ENCODE data around the gene RARRES1.

The RARRES1 gene

GRCh38 chr3:158727206-158728060 is 4.8 kb downstream of the RARRES1 start:
- no peak overlapping the region for H2AK5ac ChIP-seq (ENCODE audit: low read depth, low read length)
- no CpG with 5 or more reads among the region's 10 CpGs for WGBS, 2 donors (ENCODE audit: extremely low coverage in 2 of 2, insufficient read length in 2 of 2, insufficient replicate concordance in 1 of 2)
- no peak overlapping the region for H3K18ac ChIP-seq (ENCODE audit: low read length)
- H2BK12ac ChIP-seq (ENCODE audit: low read length): no peak overlapping the region
- H3K27ac ChIP-seq (replicated peaks; ENCODE audit: low read length): no peak overlapping the region
- DNase-seq (ENCODE audit: low spot score): peak; percentile 45
- no peak overlapping the region for H3K23ac ChIP-seq (ENCODE audit: low read depth, low read length, poor library complexity)
- H3K9ac ChIP-seq (ENCODE audit: low read depth, low read length, poor library complexity): no peak overlapping the region
- no peaks in the 10 kb centered on the region for H3K4me1 ChIP-seq (ENCODE audit: control insufficient read depth in 2 of 2, insufficient read depth in 1 of 2, low read depth in 1 of 2, low read length in 2 of 2)
- H3K36me3 ChIP-seq (replicated peaks in 1 of 2; ENCODE audit: control insufficient read depth in 2 of 2, insufficient read depth in 2 of 2, low read length in 2 of 2): no peaks in the 10 kb centered on the region
- no peak overlapping the region for H2BK120ac ChIP-seq (ENCODE audit: low read depth, low read length)
- no peak overlapping the region for H3K4me2 ChIP-seq (ENCODE audit: insufficient read depth, low read length, poor library complexity, severe bottlenecking)
- no peaks in the 10 kb centered on the region for H3K79me1 ChIP-seq (ENCODE audit: low read depth, low read length)
- no peak overlapping the region for H4K8ac ChIP-seq (ENCODE audit: low read depth, low read length)
- no peak overlapping the region for H3K14ac ChIP-seq (ENCODE audit: low read length)
- no peak overlapping the region for H2BK15ac ChIP-seq (ENCODE audit: low read length)
- H4K91ac ChIP-seq (ENCODE audit: low read depth, low read length, poor library complexity): no peak overlapping the region
- no peak overlapping the region for H3K4me3 ChIP-seq (ENCODE audit: low read length in 2 of 2)
- H3K9me3 ChIP-seq (replicated peaks in 1 of 2; ENCODE audit: control insufficient read depth in 2 of 2, insufficient read depth in 1 of 2, low read depth in 1 of 2, low read length in 2 of 2): no peaks in the 10 kb centered on the region
- H3K4ac ChIP-seq (ENCODE audit: low read length): no peak overlapping the region
- peak overlapping the region; percentile 19 for H2AFZ ChIP-seq (ENCODE audit: low read length)
- H2BK5ac ChIP-seq (ENCODE audit: low read length): no peak overlapping the region
- no peaks in the 10 kb centered on the region for H3K27me3 ChIP-seq (ENCODE audit: control insufficient read depth in 3 of 3, insufficient read depth in 3 of 3, low read depth in 1 of 3, low read length in 3 of 3)

- Histone ChIP-seq H2BK12ac (ENCODE audit: low read length) (no peak overlapping the region), H2BK5ac (ENCODE audit: low read length) (no peak overlapping the region), H3K36me3 (replicated peaks in 1 of 2; ENCODE audit: control insufficient read depth in 2 of 2, insufficient read depth in 2 of 2, low read length in 2 of 2) (peaks cover 0 to 9% of the 10 kb centered on the region in 2 donors), H4K91ac (ENCODE audit: low read depth, low read length, poor library complexity) (no peak overlapping the region), H3K4me3 (ENCODE audit: low read length in 2 of 2) (no peak overlapping the region), H2BK120ac (ENCODE audit: low read depth, low read length) (no peak overlapping the region), H4K8ac (ENCODE audit: low read depth, low read length) (no peak overlapping the region), H3K4me2 (ENCODE audit: insufficient read depth, low read length, poor library complexity, severe bottlenecking) (no peak overlapping the region), H3K9me3 (replicated peaks in 1 of 2; ENCODE audit: control insufficient read depth in 2 of 2, insufficient read depth in 1 of 2, low read depth in 1 of 2, low read length in 2 of 2) (no peaks in the 10 kb centered on the region), H3K14ac (ENCODE audit: low read length) (no peak overlapping the region), H3K9ac (ENCODE audit: low read depth, low read length, poor library complexity) (no peak overlapping the region), H2BK15ac (ENCODE audit: low read length) (no peak overlapping the region), H3K4ac (ENCODE audit: low read length) (no peak overlapping the region), H2AFZ (ENCODE audit: low read length) (no peak overlapping the region), H3K4me1 (ENCODE audit: control insufficient read depth in 2 of 2, insufficient read depth in 1 of 2, low read depth in 1 of 2, low read length in 2 of 2) (no peaks in the 10 kb centered on the region), H3K27ac (replicated peaks; ENCODE audit: low read length) (no peak overlapping the region), H3K79me1 (ENCODE audit: low read depth, low read length) (no peaks in the 10 kb centered on the region), H2AK5ac (ENCODE audit: low read depth, low read length) (no peak overlapping the region), H3K18ac (ENCODE audit: low read length) (no peak overlapping the region), H3K23ac (ENCODE audit: low read depth, low read length, poor library complexity) (no peak overlapping the region), H3K27me3 (ENCODE audit: control insufficient read depth in 3 of 3, insufficient read depth in 3 of 3, low read depth in 1 of 3, low read length in 3 of 3) (peaks cover 0 to 2% (median 0%) of the 10 kb centered on the region in 3 experiments)
- no peak for DNase-seq (ENCODE audit: low spot score)
- WGBS, 2 donors (ENCODE audit: extremely low coverage in 2 of 2, insufficient read length in 2 of 2, insufficient replicate concordance in 1 of 2): no CpG with 5 or more reads among the region's 9 CpGs
Measured at GRCh38 chr3:158725348-158726011, 6.8 kb downstream of the RARRES1 start.

- no peak overlapping the region for H2BK120ac ChIP-seq (ENCODE audit: low read depth, low read length)
- WGBS, 2 donors (ENCODE audit: extremely low coverage in 2 of 2, insufficient read length in 2 of 2, insufficient replicate concordance in 1 of 2): no CpG with 5 or more reads among the region's 7 CpGs
- H2BK12ac ChIP-seq (ENCODE audit: low read length): no peak overlapping the region
- no peak overlapping the region for H3K27ac ChIP-seq (replicated peaks; ENCODE audit: low read length)
- no peak overlapping the region for H3K4ac ChIP-seq (ENCODE audit: low read length)
- H2AFZ ChIP-seq (ENCODE audit: low read length): no peak overlapping the region
- H3K14ac ChIP-seq (ENCODE audit: low read length): no peak overlapping the region
- H3K23ac ChIP-seq (ENCODE audit: low read depth, low read length, poor library complexity): no peak overlapping the region
- H2AK5ac ChIP-seq (ENCODE audit: low read depth, low read length): no peak overlapping the region
- no peak overlapping the region for H2BK5ac ChIP-seq (ENCODE audit: low read length)
- no peak overlapping the region for H4K8ac ChIP-seq (ENCODE audit: low read depth, low read length)
- no peak overlapping the region for H3K4me3 ChIP-seq (ENCODE audit: low read length in 2 of 2)
- no peak overlapping the region for H3K18ac ChIP-seq (ENCODE audit: low read length)
- no peaks in the 10 kb centered on the region for H3K79me1 ChIP-seq (ENCODE audit: low read depth, low read length)
- H3K27me3 ChIP-seq (ENCODE audit: control insufficient read depth in 3 of 3, insufficient read depth in 3 of 3, low read depth in 1 of 3, low read length in 3 of 3): peaks cover 0 to 2% (median 0%) of the 10 kb centered on the region in 3 experiments
- no peak overlapping the region for H4K91ac ChIP-seq (ENCODE audit: low read depth, low read length, poor library complexity)
- no peak overlapping the region for H2BK15ac ChIP-seq (ENCODE audit: low read length)
- no peaks in the 10 kb centered on the region for H3K9me3 ChIP-seq (replicated peaks in 1 of 2; ENCODE audit: control insufficient read depth in 2 of 2, insufficient read depth in 1 of 2, low read depth in 1 of 2, low read length in 2 of 2)
- H3K9ac ChIP-seq (ENCODE audit: low read depth, low read length, poor library complexity): no peak overlapping the region
- H3K4me2 ChIP-seq (ENCODE audit: insufficient read depth, low read length, poor library complexity, severe bottlenecking): no peak overlapping the region
- no peaks in the 10 kb centered on the region for H3K4me1 ChIP-seq (ENCODE audit: control insufficient read depth in 2 of 2, insufficient read depth in 1 of 2, low read depth in 1 of 2, low read length in 2 of 2)
- H3K36me3 ChIP-seq (replicated peaks in 1 of 2; ENCODE audit: control insufficient read depth in 2 of 2, insufficient read depth in 2 of 2, low read length in 2 of 2): peaks cover 0 to 9% of the 10 kb centered on the region in 2 donors
- DNase-seq (ENCODE audit: low spot score): no peak
Measured at GRCh38 chr3:158723991-158724390, 8.3 kb downstream of the RARRES1 start.

GRCh38 chr3:158722108-158722507 is 10.1 kb downstream of the RARRES1 start:
- Histone ChIP-seq H3K79me1 (ENCODE audit: low read depth, low read length) (no peaks in the 10 kb centered on the region), H2BK15ac (ENCODE audit: low read length) (no peak overlapping the region), H3K36me3 (replicated peaks in 1 of 2; ENCODE audit: control insufficient read depth in 2 of 2, insufficient read depth in 2 of 2, low read length in 2 of 2) (peaks cover 0 to 9% of the 10 kb centered on the region in 2 donors), H4K8ac (ENCODE audit: low read depth, low read length) (no peak overlapping the region), H3K9ac (ENCODE audit: low read depth, low read length, poor library complexity) (no peak overlapping the region), H2AK5ac (ENCODE audit: low read depth, low read length) (no peak overlapping the region), H3K4ac (ENCODE audit: low read length) (no peak overlapping the region), H3K14ac (ENCODE audit: low read length) (no peak overlapping the region), H4K91ac (ENCODE audit: low read depth, low read length, poor library complexity) (no peak overlapping the region), H3K27me3 (ENCODE audit: control insufficient read depth in 3 of 3, insufficient read depth in 3 of 3, low read depth in 1 of 3, low read length in 3 of 3) (peaks cover 0 to 2% (median 0%) of the 10 kb centered on the region in 3 experiments), H2BK12ac (ENCODE audit: low read length) (no peak overlapping the region), H3K4me1 (ENCODE audit: control insufficient read depth in 2 of 2, insufficient read depth in 1 of 2, low read depth in 1 of 2, low read length in 2 of 2) (no peaks in the 10 kb centered on the region), H2BK120ac (ENCODE audit: low read depth, low read length) (no peak overlapping the region), H2AFZ (ENCODE audit: low read length) (no peak overlapping the region), H3K23ac (ENCODE audit: low read depth, low read length, poor library complexity) (no peak overlapping the region), H3K4me3 (ENCODE audit: low read length in 2 of 2) (no peak overlapping the region), H2BK5ac (ENCODE audit: low read length) (no peak overlapping the region), H3K18ac (ENCODE audit: low read length) (no peak overlapping the region), H3K27ac (replicated peaks; ENCODE audit: low read length) (no peak overlapping the region), H3K4me2 (ENCODE audit: insufficient read depth, low read length, poor library complexity, severe bottlenecking) (no peak overlapping the region), H3K9me3 (replicated peaks in 1 of 2; ENCODE audit: control insufficient read depth in 2 of 2, insufficient read depth in 1 of 2, low read depth in 1 of 2, low read length in 2 of 2) (no peaks in the 10 kb centered on the region)
- no CpG with 5 or more reads among the region's 1 CpG for WGBS, 2 donors (ENCODE audit: extremely low coverage in 2 of 2, insufficient read length in 2 of 2, insufficient replicate concordance in 1 of 2)
- no peak for DNase-seq (ENCODE audit: low spot score)
